Loucy (cell line): ENCODE data around the gene ARHGEF12.

Experiments used
- EZH2phosphoT487 ChIP-seq: fragments of 200-600 bp; IDR thresholded peaks from 2 replicates; pipeline ENCODE4 v1.6.1; 2018; ENCODE audit warnings: antibody characterized with exemption, mild to moderate bottlenecking, moderate library complexity, borderline replicate concordance
- TF ChIP-seq, protein P1 (sequence below): fragments of 200-600 bp; sonication (generic); conservative IDR thresholded peaks from 2 replicates; pipeline ENCODE4 v1.5.1; 2014; ENCODE audit warnings: mild to moderate bottlenecking, antibody characterized with exemption, low read length

- TF ChIP-seq, protein P1, sequence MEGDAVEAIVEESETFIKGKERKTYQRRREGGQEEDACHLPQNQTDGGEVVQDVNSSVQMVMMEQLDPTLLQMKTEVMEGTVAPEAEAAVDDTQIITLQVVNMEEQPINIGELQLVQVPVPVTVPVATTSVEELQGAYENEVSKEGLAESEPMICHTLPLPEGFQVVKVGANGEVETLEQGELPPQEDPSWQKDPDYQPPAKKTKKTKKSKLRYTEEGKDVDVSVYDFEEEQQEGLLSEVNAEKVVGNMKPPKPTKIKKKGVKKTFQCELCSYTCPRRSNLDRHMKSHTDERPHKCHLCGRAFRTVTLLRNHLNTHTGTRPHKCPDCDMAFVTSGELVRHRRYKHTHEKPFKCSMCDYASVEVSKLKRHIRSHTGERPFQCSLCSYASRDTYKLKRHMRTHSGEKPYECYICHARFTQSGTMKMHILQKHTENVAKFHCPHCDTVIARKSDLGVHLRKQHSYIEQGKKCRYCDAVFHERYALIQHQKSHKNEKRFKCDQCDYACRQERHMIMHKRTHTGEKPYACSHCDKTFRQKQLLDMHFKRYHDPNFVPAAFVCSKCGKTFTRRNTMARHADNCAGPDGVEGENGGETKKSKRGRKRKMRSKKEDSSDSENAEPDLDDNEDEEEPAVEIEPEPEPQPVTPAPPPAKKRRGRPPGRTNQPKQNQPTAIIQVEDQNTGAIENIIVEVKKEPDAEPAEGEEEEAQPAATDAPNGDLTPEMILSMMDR, result no peak
- TF ChIP-seq EZH2phosphoT487, result no peak
These were observed 137.3 kb downstream of the ARHGEF12 start for GRCh38 chr11:120473503-120473902.
